ENCODE results near the gene CFAP54.
A peak's percentile ranks its signal among the peaks of the same experiment; 100 is the strongest.

Gene CFAP54

DNA sequence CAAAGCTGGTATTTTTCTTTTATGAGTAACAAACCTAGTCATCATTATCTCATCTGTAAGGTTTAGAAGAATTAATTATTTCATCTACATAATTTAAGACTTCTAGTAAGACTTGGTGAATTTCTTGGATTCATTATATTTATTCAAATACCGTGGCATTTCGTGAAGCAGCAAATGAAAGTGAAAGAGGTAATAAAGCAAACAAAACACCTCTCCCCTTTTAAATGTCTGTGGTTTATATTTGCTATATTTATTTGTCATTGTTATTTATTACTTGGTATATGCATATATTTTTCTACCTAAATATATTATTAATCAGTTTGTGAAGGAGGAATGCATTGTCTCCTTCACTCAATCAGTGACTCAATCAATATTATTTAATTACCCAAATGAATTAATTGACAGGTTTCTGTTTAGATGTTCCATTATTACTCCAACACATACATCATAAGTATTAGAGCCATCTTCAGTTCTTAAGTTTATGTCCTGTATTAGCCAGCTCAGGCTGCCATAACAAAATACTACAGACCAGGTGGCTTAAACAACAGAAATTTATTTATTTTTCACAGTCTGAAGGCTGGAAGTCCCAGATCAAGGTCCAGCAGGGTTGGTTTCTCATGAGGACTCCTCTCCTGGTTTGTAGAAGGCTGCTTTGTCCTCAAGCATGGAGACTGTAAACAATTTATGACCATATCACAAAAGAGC is 6.6 kb downstream of the CFAP54 start:
- ATAC-seq (ENCODE audit: low read depth): no peak
- DNase-seq (ENCODE audit: low spot score): no peak

DNA sequence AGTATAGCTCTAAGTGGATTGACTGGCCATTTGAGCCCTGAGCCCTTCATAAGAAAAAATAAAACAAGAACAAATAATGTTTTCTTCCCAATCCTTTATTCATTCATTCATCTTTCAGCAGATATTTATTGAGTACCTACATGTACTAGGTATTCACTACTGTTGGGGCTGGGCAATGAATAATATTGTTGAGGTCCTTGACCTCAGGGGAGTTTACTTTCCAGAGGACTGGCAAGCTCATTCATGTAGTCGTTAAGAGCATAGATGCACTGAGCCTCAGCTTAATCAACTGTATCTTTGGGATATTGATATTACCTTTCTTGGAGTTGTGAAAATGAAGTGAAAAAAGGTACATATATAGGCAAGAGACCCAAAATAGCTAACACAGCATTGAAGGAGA is 7.6 kb downstream of the CFAP54 start:
- TF ChIP-seq, protein P1, sequence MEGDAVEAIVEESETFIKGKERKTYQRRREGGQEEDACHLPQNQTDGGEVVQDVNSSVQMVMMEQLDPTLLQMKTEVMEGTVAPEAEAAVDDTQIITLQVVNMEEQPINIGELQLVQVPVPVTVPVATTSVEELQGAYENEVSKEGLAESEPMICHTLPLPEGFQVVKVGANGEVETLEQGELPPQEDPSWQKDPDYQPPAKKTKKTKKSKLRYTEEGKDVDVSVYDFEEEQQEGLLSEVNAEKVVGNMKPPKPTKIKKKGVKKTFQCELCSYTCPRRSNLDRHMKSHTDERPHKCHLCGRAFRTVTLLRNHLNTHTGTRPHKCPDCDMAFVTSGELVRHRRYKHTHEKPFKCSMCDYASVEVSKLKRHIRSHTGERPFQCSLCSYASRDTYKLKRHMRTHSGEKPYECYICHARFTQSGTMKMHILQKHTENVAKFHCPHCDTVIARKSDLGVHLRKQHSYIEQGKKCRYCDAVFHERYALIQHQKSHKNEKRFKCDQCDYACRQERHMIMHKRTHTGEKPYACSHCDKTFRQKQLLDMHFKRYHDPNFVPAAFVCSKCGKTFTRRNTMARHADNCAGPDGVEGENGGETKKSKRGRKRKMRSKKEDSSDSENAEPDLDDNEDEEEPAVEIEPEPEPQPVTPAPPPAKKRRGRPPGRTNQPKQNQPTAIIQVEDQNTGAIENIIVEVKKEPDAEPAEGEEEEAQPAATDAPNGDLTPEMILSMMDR (IDR thresholded peaks at IDR 0.05; ENCODE audit: poor library complexity, severe bottlenecking): no peak
- Histone ChIP-seq H3K4me1 (ENCODE audit: insufficient read depth, poor library complexity, severe bottlenecking) (peaks cover 20% of the 10 kb centered on the region), H3K9me3 (ENCODE audit: severe bottlenecking) (no peaks in the 10 kb centered on the region), H3K36me3 (ENCODE audit: low read depth) (no peaks in the 10 kb centered on the region), H3K4me3 (ENCODE audit: severe bottlenecking) (no peak overlapping the region), H3K27ac (ENCODE audit: poor library complexity, severe bottlenecking) (no peak overlapping the region), H3K27me3 (ENCODE audit: insufficient read depth, poor library complexity, severe bottlenecking) (no peaks in the 10 kb centered on the region)
- ATAC-seq (ENCODE audit: low read depth) (no peak), DNase-seq (ENCODE audit: low spot score) (no peak)

More for the DNA sequence above, 6.6 kb downstream of the CFAP54 start:
- no peaks in the 10 kb centered on the region for H3K9me3 ChIP-seq (ENCODE audit: severe bottlenecking)
- TF ChIP-seq, protein P1 (IDR thresholded peaks at IDR 0.05; ENCODE audit: poor library complexity, severe bottlenecking): no peak
- no peak overlapping the region for H3K4me3 ChIP-seq (ENCODE audit: severe bottlenecking)
- no peak overlapping the region for H3K27ac ChIP-seq (ENCODE audit: poor library complexity, severe bottlenecking)
- H3K36me3 ChIP-seq (ENCODE audit: low read depth): no peaks in the 10 kb centered on the region
- H3K4me1 ChIP-seq (ENCODE audit: insufficient read depth, poor library complexity, severe bottlenecking): peaks cover 11% of the 10 kb centered on the region
- H3K27me3 ChIP-seq (ENCODE audit: insufficient read depth, poor library complexity, severe bottlenecking): no peaks in the 10 kb centered on the region

DNA sequence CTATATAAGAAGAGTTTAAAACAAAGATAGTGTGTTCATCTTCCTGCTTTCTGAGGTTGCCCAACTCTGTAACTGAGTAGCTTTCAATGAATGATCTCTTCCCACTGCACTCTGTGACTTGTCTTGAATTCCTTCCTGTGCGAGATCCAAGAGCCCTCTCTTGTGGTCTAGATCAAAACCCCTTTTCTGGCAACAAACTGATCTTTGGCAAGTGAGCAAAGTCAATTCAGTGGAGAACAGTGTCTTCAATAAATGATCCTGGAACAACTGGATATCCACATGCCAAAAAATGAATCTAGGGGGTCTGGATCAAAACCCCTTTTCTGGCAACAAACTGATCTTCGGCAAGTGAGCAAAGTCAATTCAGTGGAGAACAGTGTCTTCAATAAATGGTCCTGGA is 8.5 kb downstream of the CFAP54 start:
- no peak for DNase-seq (ENCODE audit: low spot score)
- ATAC-seq (ENCODE audit: low read depth): no peak
- no peaks in the 10 kb centered on the region for H3K36me3 ChIP-seq (ENCODE audit: low read depth)
- H3K4me1 ChIP-seq (ENCODE audit: insufficient read depth, poor library complexity, severe bottlenecking): peaks cover 27% of the 10 kb centered on the region
- no peak overlapping the region for H3K27ac ChIP-seq (ENCODE audit: poor library complexity, severe bottlenecking)
- H3K4me3 ChIP-seq (ENCODE audit: severe bottlenecking): no peak overlapping the region
- TF ChIP-seq, protein P1 (IDR thresholded peaks at IDR 0.05; ENCODE audit: poor library complexity, severe bottlenecking): no peak
- H3K27me3 ChIP-seq (ENCODE audit: insufficient read depth, poor library complexity, severe bottlenecking): no peaks in the 10 kb centered on the region
- H3K9me3 ChIP-seq (ENCODE audit: severe bottlenecking): no peaks in the 10 kb centered on the region

DNA sequence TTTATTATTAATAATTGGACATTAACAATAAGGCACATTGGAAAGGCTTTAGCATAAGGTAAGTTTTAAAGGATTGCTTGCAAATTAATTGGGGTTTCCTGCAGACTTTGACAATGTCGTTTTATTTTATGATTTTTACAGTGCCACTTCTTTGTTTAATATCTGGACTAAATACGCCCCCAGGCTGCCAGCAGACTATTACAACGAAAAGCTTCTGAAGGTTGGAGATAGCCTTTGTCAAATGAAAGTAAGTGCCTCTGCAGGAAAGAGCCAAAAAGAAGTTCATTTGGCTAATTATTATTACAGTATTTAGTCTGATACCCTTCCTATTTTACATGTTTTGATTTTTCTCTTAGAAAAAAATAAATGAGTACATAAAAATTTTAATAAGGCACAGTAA is 11.3 kb downstream of the CFAP54 start:
- peaks cover 25% of the 10 kb centered on the region for H3K4me1 ChIP-seq (ENCODE audit: insufficient read depth, poor library complexity, severe bottlenecking)
- H3K36me3 ChIP-seq (ENCODE audit: low read depth): no peaks in the 10 kb centered on the region
- peak; percentile 50 for ATAC-seq (ENCODE audit: low read depth)
- DNase-seq (ENCODE audit: low spot score): no peak
- H3K9me3 ChIP-seq (ENCODE audit: severe bottlenecking): no peaks in the 10 kb centered on the region
- H3K27me3 ChIP-seq (ENCODE audit: insufficient read depth, poor library complexity, severe bottlenecking): no peaks in the 10 kb centered on the region
- H3K4me3 ChIP-seq (ENCODE audit: severe bottlenecking): no peak overlapping the region
- TF ChIP-seq, protein P1 (IDR thresholded peaks at IDR 0.05; ENCODE audit: poor library complexity, severe bottlenecking): peak; percentile 66
- peak overlapping the region; percentile 93 for H3K27ac ChIP-seq (ENCODE audit: poor library complexity, severe bottlenecking)

DNA sequence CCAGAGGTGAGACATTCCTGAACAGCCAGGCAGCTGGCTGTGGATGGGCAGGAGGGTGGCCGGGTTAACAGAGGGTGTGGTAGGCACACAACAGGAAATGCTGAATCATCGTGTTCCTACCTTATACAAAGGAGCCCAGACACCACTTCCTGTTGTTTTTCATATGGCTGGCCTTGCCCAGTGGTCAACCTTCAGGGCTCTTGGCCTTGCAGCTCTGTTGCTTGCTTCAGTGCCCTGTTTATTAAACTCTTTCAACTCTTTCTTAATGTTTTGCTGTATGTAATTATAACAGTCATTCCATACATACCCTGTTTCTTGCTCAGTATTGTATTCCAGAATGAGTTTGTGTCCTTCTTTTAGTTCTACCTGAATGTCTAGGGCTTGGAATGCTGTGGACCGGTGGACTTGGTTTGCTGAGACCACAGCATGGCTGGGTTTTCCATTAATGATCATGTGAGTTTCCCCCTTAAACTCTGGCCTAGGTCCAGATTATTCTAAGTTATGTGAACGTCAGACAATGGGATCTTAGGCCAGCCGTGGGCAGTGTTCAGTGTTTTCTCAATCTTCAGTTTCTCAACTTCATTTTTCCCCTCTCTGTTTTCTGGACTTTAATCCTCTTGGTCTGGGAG is 11.9 kb downstream of the CFAP54 start:
- Histone ChIP-seq H3K4me1 (ENCODE audit: insufficient read depth, poor library complexity, severe bottlenecking) (peaks cover 25% of the 10 kb centered on the region), H3K4me3 (ENCODE audit: severe bottlenecking) (no peak overlapping the region), H3K27me3 (ENCODE audit: insufficient read depth, poor library complexity, severe bottlenecking) (no peaks in the 10 kb centered on the region), H3K27ac (ENCODE audit: poor library complexity, severe bottlenecking) (peak overlapping the region; percentile 93), H3K36me3 (ENCODE audit: low read depth) (no peaks in the 10 kb centered on the region), H3K9me3 (ENCODE audit: severe bottlenecking) (no peaks in the 10 kb centered on the region)
- ATAC-seq (ENCODE audit: low read depth) (peak; percentile 99), DNase-seq (ENCODE audit: low spot score) (peak; percentile 75)
- TF ChIP-seq, protein P1 (IDR thresholded peaks at IDR 0.05; ENCODE audit: poor library complexity, severe bottlenecking): no peak
